GM12864 (cell line): Measurements from ENCODE around the gene MAP3K2.

Source experiments
- DNase-seq: peaks from one replicate; pipeline ENCODE4 v3.0.0-alpha.2; 2011; ENCODE audit warnings: low read depth
- H3K4me3 ChIP-seq: 2 replicates; pipeline ENCODE4 v1.5.1; 2011; ENCODE audit warnings: mild to moderate bottlenecking, low read depth, low read length, control low read depth
- CTCF ChIP-seq: IDR thresholded peaks from 2 replicates; pipeline ENCODE4 v1.5.1; 2011; ENCODE audit warnings: low read depth, mild to moderate bottlenecking, moderate library complexity, low read length, control low read depth, inconsistent platforms; ENCODE audit errors: missing control alignments

The MAP3K2 gene

GRCh38 chr2:127423880-127424279, 36.1 kb upstream of the MAP3K2 start:
- no peak overlapping the region for H3K4me3 ChIP-seq
- no peak for TF ChIP-seq CTCF
- no peak for DNase-seq

GRCh38 chr2:127423478-127423843, 35.7 kb upstream of the MAP3K2 start:
- no peak for TF ChIP-seq CTCF
- no peak for DNase-seq
- no peak overlapping the region for H3K4me3 ChIP-seq

- no peak for DNase-seq
- H3K4me3 ChIP-seq: no peak overlapping the region
- no peak for TF ChIP-seq CTCF
These were observed 35.0 kb upstream of the MAP3K2 start for GRCh38 chr2:127422559-127423477.

GRCh38 chr2:127421871-127422558, 34.2 kb upstream of the MAP3K2 start:
- no peak for DNase-seq
- no peak for TF ChIP-seq CTCF
- H3K4me3 ChIP-seq: no peak overlapping the region

GRCh38 chr2:127421116-127421800, 33.5 kb upstream of the MAP3K2 start:
- TF ChIP-seq CTCF: no peak
- no peak for DNase-seq
- no peak overlapping the region for H3K4me3 ChIP-seq

GRCh38 chr2:127420039-127420864, 32.5 kb upstream of the MAP3K2 start:
- H3K4me3 ChIP-seq: no peak overlapping the region
- DNase-seq: no peak
- no peak for TF ChIP-seq CTCF
